Ascending aorta (tissue), 2 donors: ENCODE measurements around the gene TNXB. TPM values are rescaled to one million over a fixed set of nuclear protein-coding genes. Genes with fewer than 3 reads are reported as not detected.
A peak's percentile ranks its signal among the peaks of the same experiment; 100 is the strongest.

ENCODE experiments used
- DNase-seq, 2 donors: peaks; one replicate each; pipeline ENCODE4 v3.0.0-alpha.2; 2019; ENCODE audit warnings: low spot score in 2 of 2
- H3K27ac ChIP-seq, 2 donors: fragments of 200-600 bp; sonication (generic); one replicate each; pipeline ENCODE4 v1.5.1; 2016 to 2017; ENCODE audit warnings: mild to moderate bottlenecking in 1 of 2
- H3K27me3 ChIP-seq: fragments of 200-600 bp; sonication (generic); one replicate; pipeline ENCODE4 v1.5.1; 2017
- H3K36me3 ChIP-seq, 2 donors: fragments of 200-600 bp; sonication (generic); one replicate each; pipeline ENCODE4 v1.5.1; 2016
- H3K4me1 ChIP-seq, 2 donors: fragments of 200-600 bp; sonication (generic); one replicate each; pipeline ENCODE4 v1.5.1; 2016 to 2017; ENCODE audit warnings: mild to moderate bottlenecking in 1 of 2
- H3K4me3 ChIP-seq, 2 donors: fragments of 200-600 bp; sonication (generic); one replicate each; pipeline ENCODE4 v1.5.1; 2016 to 2017; ENCODE audit warnings: mild to moderate bottlenecking in 1 of 2
- H3K9me3 ChIP-seq, 2 donors: fragments of 200-600 bp; sonication (generic); one replicate each; pipeline ENCODE4 v1.5.1; 2016
- CTCF ChIP-seq, 3 experiments: fragments of 200-600 bp in 2 of 3; fragments of 450-650 bp in 1 of 3; sonication (generic) in 2 of 3; IDR thresholded peaks; one replicate each; pipeline ENCODE4 v1.5.1; 2016 to 2019; ENCODE audit warnings: antibody characterized with exemption in 3 of 3, mild to moderate bottlenecking in 1 of 3, moderate library complexity in 1 of 3
- intact Hi-C: fragments of 100-400 bp; cut with DNase I; formaldehyde crosslinking; loops from one replicate; pipeline ENCODE4 v1.15.1; 2023
- total RNA-seq: library from RNA; depleted of rRNA; stranded (reverse); fragments of >200 nt; gene quantifications from one replicate; pipeline ENCODE4 v1.1.0, GENCODE V29; 2016

The TNXB gene
- total RNA-seq, 1 donor from 2014 or later, result 493 TPM

GRCh38 chr6:32152769-32153563 is 43.8 kb upstream of the TNXB start:
- peak overlapping the region; percentile 90 to 96 for H3K27ac ChIP-seq
- H3K36me3 ChIP-seq, result peaks cover 19 to 26% of the 10 kb centered on the region in 2 donors
- intact Hi-C loops, result loop anchor here (1.0 to 10.0 kb wide), 5 partner anchors 23 to 418 kb away; partner anchors contain the start of genes AGPAT1, CLIC1, FKBPL and NELFE
- no peak for TF ChIP-seq CTCF (IDR thresholded peaks at IDR 0.05)
- no peaks in the 10 kb centered on the region for H3K9me3 ChIP-seq
- no peaks in the 10 kb centered on the region for H3K27me3 ChIP-seq
- peaks cover 12 to 27% of the 10 kb centered on the region in 2 donors for H3K4me1 ChIP-seq
- peak overlapping the region; percentile 79 to 86 for H3K4me3 ChIP-seq
- DNase-seq, result no peak

DNA sequence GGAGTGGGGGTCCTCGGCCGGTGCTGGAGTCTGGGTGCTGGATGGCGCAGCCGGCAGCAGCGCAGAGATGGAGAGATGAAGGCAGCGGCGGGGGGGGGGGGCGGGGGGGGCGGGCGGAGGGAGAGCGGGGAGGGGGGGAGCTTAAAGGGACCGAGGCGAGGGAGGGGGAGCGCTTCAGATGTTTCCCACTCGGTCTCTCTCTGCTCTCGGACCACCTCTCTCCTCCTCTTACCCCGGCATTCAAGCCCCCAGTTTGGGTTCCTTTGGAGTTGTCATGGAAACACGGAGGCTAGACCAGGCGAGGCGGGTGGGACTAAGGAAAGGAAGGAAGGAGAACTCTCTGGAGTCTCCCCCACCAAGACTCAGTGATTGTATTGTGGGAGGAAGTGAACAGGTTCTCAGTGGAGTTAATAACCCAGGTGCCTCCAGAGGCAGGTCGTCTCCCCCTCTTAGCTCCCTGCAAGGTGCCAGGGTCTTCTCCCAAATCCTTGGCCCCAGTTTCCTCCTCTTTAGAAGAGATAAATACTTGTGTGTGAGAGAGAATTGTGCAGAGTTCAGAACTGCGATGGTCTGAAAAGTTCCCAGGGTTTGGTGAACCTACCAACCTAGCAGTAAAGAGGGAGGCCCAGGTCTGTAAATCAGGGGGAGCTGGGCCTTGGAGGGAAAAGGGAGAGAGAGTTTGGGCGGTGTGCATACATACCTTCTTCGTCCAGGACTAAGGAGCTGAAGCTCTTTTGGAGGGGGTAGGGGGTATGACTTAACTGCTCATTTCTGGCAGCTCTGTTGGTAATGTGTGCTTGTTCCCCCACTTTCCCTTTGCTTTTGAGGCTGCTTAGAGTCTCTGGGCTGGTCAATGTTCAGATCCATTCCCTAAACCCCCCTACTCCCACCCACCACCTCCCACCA is 43.0 kb upstream of the TNXB start, which contains the start of gene PRRT1:
Gene PRRT1, minus strand, starts transcription at position 77 of the 906 bp plus-strand sequence. CDS start 112 bp downstream, outside the sequence.
- TF ChIP-seq CTCF (IDR thresholded peaks at IDR 0.05), result no peak
- DNase-seq, result no peak

GRCh38 chr6:32151181-32151862 is 42.2 kb upstream of the TNXB start:
- Histone ChIP-seq H3K27ac (peak overlapping the region; percentile 90 to 96), H3K36me3 (peaks cover 10 to 13% of the 10 kb centered on the region in 2 donors), H3K27me3 (no peaks in the 10 kb centered on the region), H3K4me1 (peaks cover 12 to 27% of the 10 kb centered on the region in 2 donors), H3K9me3 (no peaks in the 10 kb centered on the region), H3K4me3 (peak overlapping the region; percentile 79 to 86)
- intact Hi-C loops, result loop anchor here (5.0 to 10.0 kb wide), 3 partner anchors 107 to 417 kb away; partner anchors contain the start of genes CLIC1, NELFE and SKIC2
- no peak for DNase-seq
- no peak for TF ChIP-seq CTCF (IDR thresholded peaks at IDR 0.05)

More for the DNA sequence above, 43.0 kb upstream of the TNXB start, which contains the start of gene PRRT1:
- Histone ChIP-seq H3K27ac (peak within 1 kb of the TSS; percentile 90 to 96), H3K4me1 (peaks cover 12 to 27% of the 10 kb centered on the region in 2 donors), H3K4me3 (peak within 1 kb of the TSS; percentile 79 to 86), H3K36me3 (peaks cover 11 to 17% of the 10 kb centered on the region in 2 donors), H3K9me3 (no peaks in the 10 kb centered on the region), H3K27me3 (no peaks in the 10 kb centered on the region)
- intact Hi-C loops, result loop anchor here (5.0 to 10.0 kb wide), 3 partner anchors 107 to 417 kb away; partner anchors contain the start of genes CLIC1, NELFE and SKIC2

DNA sequence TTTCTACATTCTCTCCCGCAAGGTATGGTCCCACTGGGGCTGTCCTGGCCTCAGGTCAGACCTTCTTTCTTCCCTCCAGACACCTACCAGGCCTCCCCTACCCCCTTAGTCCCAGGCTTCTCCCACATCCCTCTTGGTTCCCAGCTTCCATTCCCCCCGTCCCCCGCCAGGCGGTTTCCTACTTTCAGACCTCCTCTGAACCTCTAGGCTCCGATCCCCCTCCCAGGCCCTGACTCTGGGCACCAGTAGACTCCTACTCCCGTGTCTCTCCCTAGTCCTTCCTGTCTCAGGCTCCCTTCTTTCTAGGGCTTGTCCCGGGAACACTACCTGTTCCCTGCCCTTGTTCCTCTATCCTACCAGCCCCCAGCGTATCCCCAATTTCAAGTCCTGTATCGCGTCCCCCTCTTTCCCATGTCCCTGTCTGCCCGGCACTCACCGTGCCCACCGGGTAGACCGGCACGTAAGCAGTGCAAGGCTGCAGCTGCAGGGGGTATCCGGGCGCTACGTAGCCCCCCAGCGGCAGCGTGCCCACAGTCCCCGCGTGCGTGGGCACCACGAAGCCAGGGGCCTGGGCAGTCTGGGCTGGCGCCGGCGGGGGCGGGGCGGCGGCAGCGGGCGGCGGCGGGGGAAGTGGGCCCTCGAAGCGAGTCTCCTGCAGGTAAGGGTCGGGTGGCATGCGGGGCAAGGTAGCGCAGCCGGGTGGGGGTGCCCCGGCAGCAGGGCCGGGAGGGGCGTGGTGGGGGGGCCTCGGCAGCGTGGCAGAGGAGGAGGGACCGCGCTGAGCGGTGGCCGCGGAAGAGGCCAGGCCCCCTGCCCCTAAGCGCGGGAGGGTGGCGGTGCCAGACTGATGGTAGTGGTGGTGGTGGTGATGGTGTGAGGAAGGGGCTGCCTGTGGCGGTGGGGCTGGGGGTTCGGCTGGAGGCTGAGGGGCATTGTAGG is 41.1 kb upstream of the TNXB start:
- H3K9me3 ChIP-seq, result no peaks in the 10 kb centered on the region
- intact Hi-C loops, result loop anchor here (5.0 to 10.0 kb wide), 3 partner anchors 105 to 415 kb away; partner anchors contain the start of genes CLIC1, NELFE and SKIC2
- no peaks in the 10 kb centered on the region for H3K27me3 ChIP-seq
- TF ChIP-seq CTCF (IDR thresholded peaks at IDR 0.05), result no peak
- peaks cover 10 to 13% of the 10 kb centered on the region in 2 donors for H3K36me3 ChIP-seq
- H3K4me3 ChIP-seq, result peak overlapping the region; percentile 2 to 86
- H3K4me1 ChIP-seq, result peaks cover 12 to 21% of the 10 kb centered on the region in 2 donors
- H3K27ac ChIP-seq, result peak overlapping the region in 1 of 2 donors; percentile 17
- no peak for DNase-seq
